HG03025 (cell line): ENCODE results near the gene CYP4F11.
"Not testable (repeated sequence)": the region's sequence is repeated elsewhere in the genome, so short reads cannot be mapped to it uniquely, and the experiment has no call there.

Source experiments
- ATAC-seq: cut with Tn5 transposase; IDR thresholded peaks from one replicate; pipeline ENCODE4 v1.9.1; 2021; ENCODE audit warnings: mild to moderate bottlenecking, moderate library complexity; ENCODE audit not compliant: unreplicated experiment, low FRiP score

The CYP4F11 gene, protein sequence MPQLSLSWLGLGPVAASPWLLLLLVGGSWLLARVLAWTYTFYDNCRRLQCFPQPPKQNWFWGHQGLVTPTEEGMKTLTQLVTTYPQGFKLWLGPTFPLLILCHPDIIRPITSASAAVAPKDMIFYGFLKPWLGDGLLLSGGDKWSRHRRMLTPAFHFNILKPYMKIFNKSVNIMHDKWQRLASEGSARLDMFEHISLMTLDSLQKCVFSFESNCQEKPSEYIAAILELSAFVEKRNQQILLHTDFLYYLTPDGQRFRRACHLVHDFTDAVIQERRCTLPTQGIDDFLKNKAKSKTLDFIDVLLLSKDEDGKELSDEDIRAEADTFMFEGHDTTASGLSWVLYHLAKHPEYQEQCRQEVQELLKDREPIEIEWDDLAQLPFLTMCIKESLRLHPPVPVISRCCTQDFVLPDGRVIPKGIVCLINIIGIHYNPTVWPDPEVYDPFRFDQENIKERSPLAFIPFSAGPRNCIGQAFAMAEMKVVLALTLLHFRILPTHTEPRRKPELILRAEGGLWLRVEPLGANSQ

GRCh38 chr19:15934332-15935078, at the start of gene CYP4F11:
Gene CYP4F11, minus strand, starts transcription at chr19:15934529. Its CDS starts 121 bp downstream, at chr19:15934408.
- ATAC-seq: no peak

- ATAC-seq: no peak
Observed at GRCh38 chr19:15979293-15979692, 45.0 kb upstream of the CYP4F11 start.

GRCh38 chr19:15977690-15978089, 43.4 kb upstream of the CYP4F11 start:
- no peak for ATAC-seq

GRCh38 chr19:15976836-15977689, 42.7 kb upstream of the CYP4F11 start:
- no peak for ATAC-seq

GRCh38 chr19:15974856-15975255, 40.5 kb upstream of the CYP4F11 start:
- ATAC-seq: no peak

DNA sequence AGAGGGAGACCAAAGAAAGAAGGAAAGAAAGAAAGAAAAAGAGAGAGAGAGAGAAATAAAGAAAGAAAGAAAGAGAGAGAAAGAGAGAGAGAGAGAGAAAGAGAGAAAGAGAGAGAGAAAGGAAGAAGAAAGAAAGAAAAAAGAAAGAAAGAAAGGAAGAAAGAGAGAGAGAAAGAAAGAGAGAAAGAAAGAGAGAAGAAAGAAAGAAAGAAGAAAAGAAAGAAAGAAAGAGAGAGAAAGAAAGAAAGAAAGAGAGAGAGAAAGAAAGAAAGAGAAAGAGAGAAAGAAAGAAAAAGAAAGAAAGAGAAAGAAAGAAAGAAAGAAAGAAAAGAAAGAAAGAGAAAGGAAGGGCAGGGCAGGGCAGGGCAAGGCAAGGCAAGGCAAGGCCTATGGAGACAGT, 37.7 kb upstream of the CYP4F11 start:
- ATAC-seq: not testable (repeated sequence)

DNA sequence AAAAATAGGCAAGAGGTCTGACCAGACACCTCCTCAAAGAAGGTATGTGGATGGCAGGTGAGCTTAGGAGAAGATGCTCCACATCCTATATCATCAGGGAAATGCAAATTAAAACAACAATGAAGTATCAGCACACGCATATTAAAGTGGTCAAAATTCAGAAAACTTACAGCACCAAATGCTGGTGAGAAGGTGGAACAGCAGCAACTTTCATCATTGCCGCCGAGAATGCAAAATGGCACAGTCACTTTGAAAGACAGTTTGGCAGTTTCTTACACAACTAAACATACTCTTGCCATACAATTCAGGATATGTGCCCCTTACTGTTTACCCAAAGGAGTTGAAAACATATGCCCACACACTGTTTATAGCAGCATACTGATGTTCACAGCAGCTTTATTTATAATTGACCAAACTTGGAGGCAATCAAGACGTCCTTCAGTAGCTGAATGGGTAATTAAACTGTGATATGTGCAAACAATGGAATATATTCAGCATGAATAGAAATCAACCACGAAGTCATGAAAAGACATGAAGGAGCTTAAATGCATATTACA, 37.0 kb upstream of the CYP4F11 start:
- no peak for ATAC-seq

GRCh38 chr19:15964231-15964630, 29.9 kb upstream of the CYP4F11 start:
- no peak for ATAC-seq

DNA sequence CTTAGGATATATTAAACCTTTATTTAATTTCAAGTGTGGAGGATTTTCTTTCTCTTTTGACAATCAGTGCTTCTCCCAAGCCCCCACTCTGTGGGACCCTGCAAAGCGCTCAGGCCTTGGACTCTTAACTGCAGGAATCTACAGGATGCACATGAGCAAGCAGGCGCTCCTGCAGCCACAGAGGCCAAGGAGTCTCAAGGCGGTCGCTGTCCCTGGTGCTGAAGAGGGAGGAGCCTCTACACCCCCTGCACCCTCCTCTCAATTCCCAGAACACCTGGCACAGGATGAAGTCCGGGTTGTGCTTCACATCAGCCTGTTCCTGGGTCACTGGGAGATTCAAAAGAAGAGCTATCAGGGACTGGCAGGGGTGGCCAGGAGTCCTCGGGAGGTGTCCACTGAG, 28.0 kb upstream of the CYP4F11 start:
- ATAC-seq: no peak

- ATAC-seq: no peak
Observed at GRCh38 chr19:15954820-15955219, 20.5 kb upstream of the CYP4F11 start.

DNA sequence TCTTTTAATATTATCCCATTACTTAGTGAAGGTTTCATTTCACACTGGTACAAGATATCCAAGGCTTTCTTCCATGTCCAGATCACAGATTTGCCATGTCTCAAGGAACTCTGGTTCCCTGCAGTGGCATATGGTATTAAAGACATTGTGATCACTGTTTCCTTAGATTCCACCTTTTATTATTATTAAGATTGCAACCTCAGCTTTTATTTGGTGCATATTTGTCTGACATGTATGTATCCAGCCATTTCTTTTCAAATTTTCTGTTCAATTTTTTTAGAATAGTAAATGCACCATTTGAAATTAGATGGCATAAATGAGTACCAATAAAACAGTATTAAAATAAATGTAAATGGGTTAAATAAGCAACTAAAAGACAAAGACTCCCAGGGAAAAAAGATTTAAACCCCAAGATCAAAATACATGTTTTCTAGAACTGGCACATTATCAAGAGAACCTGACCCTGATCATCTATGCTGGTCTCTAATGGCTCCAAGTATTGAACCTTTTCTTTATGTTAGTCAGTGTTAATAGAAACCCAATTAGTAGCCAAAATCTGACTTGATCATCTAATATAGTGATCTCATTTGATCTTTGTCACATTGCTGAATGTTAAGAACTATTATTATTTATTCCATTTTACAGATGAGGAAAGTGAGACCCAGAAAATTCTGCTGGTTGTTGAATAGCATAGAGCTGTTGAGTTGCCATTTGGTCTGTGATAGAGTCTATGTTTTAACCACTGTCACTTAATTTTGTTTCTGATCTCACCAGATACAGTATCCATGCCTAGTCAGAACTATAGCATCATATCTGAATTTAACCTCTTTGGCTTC, 14.1 kb upstream of the CYP4F11 start, which contains the start of gene OR10H4:
TSS of gene OR10H4 (plus strand) at position 786 of the 836 bp plus-strand sequence. CDS start at position 786, 0 bp downstream.
- ATAC-seq: no peak

DNA sequence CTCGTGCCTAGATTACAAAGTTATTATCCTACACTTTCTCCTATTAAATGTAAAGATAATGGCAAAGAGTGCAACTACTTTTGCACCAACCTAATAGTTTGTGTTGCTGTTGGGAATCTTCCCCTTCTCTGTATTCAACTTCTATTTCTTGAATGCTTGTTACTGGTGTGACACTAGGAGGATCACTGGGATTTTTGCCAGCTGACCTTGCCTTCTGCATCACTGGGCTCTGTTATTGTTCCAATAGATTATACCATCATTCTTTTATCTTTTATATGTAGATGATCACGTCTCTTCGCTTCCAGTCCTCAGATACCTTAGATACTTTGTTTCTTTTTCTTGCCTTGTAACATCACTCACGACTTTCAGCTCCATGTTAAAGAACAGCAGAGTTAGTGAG, 11.0 kb upstream of the CYP4F11 start:
- ATAC-seq: no peak

- no peak for ATAC-seq
Observed at GRCh38 chr19:15944401-15944800, 10.1 kb upstream of the CYP4F11 start.

GRCh38 chr19:15937771-15938170, 3.4 kb upstream of the CYP4F11 start:
- ATAC-seq: no peak

DNA sequence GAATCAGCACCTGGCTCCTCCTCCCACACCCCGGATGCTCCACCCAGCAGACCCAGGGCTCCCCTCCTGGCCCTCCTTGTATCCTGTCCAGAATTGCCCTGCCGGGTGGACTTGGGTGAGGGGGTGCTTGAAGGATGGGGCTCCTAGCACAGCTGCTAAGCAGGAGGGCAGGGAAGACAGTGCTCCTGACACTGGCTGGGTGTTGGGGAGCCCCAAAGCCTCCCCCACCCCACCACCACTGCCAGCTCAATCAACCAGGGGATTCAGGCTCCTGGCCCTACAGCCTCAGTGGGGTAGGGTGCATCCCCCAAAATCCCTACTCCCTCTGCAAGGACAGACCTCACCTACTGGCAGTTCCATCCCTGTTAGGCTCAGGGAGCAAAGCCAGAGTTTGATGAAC, 2.6 kb upstream of the CYP4F11 start:
- ATAC-seq: no peak

DNA sequence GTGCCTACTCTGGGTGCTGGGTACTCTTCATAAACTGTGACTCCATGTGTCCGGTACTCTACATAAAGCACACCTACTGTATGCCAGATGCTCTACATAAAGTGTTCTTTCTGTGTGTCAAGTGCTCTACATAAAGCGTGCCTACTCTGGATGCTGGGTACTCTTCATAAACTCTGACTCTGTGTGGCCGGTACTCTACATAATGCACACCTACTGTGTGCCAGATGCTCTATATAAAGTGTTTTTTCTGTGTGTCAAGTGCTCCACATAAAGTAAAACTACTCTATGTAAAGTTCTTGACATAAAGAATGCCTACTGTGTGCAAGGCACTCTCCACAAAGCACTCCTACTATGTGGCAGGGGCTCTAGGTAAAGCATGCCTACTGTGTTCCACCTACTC, 1.8 kb upstream of the CYP4F11 start:
- ATAC-seq: no peak

DNA sequence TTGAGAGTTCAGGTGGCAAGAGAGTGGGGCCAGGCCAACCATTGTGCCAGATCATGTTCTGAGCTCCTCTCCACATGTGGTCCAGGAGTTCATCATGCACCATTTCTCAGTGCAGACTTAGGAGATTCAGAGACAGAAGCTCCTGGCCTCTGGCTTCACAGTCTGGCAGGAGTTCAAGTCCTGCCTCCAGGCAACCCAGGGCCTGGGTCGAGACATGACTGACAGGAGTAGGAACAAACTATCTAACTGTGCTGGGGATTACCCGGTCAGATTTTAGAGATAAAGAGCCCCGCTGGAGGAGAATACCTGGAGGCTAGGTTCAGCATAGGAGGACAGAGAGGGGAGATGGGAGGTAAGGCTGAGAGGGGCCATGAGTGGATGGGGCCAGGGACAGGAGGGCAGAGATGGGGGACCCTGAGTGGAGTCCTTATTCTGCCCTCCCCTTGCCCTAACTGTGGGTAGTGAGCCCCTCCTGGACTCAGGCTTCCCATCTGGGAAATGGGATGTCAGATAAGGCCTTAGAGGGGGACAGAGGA, 906 bp upstream of the CYP4F11 start:
- ATAC-seq: no peak

- not testable (repeated sequence) for ATAC-seq
Observed at GRCh38 chr19:15933761-15934331, 483 bp downstream of the CYP4F11 start.

GRCh38 chr19:15928321-15928720, 6.0 kb downstream of the CYP4F11 start:
- no peak for ATAC-seq
